ENCODE measurements around the gene TM4SF20.

Gene TM4SF20, protein sequence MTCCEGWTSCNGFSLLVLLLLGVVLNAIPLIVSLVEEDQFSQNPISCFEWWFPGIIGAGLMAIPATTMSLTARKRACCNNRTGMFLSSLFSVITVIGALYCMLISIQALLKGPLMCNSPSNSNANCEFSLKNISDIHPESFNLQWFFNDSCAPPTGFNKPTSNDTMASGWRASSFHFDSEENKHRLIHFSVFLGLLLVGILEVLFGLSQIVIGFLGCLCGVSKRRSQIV

GRCh38 chr2:227379095-227379494, at the start of gene TM4SF20:
TSS of gene TM4SF20 (minus strand) at chr2:227379306. CDS start at chr2:227379268, 38 bp downstream.
- peak in 1 of 42 donors; percentile 9 for DNase-seq
- intact Hi-C loops (cut with DNase I), result no loop called here

GRCh38 chr2:227428731-227429285, 49.7 kb upstream of the TM4SF20 start:
- no peak for DNase-seq
- intact Hi-C loops (cut with DNase I), result no loop called here

- intact Hi-C loops (cut with DNase I), result no loop called here
- peak in 21 of 42 donors; percentile 13 to 73 (median 37) for DNase-seq
Observed at GRCh38 chr2:227423656-227424499, 44.8 kb upstream of the TM4SF20 start.

DNA sequence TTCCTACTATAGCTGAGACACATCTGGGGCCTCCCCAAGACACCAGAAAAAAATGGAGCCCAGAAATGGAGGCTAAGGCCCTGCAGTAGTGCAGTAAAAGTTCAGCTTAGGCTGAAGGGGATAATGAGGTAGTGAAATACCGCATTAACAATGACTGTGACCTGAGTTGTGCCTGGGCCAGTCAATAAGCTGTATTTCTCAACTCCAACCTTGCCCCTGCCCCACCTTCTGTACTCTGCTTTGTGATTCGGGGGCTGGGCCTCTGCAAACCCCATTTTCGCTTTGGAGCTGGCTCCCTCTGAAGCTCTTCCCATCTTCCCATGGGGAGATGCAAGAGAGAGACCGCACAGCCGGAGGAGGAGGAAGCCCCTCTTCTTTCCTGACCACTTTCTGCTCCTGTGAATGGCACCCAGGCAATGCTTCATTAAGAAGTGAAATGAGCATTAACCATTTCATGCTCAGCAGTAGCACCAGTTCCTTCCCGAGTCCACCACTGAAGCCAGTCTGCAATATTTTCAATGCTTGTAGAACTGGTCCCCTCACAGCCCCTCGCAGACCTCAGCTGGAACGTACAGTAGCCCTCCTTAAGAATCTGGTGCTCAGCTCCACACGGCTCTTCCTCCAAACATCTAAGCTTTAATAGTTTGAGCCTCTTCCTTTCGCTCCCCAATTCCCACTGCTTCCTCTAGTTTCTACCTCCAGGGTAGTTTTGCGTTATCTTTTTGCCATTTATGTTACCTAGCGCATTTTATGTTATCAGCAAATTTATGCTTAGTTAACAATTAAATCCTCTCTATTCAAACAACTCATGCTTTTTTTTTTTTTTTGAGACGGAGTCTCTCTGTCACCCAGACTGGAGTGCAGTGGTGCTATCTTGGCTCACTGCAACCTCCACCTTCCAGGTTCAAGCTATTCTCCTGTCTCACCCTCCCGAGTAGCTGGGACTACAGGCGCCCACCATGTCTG, 41.3 kb upstream of the TM4SF20 start:
- intact Hi-C loops (cut with DNase I), result no loop called here

GRCh38 chr2:227416701-227417100, 37.6 kb upstream of the TM4SF20 start:
- intact Hi-C loops (cut with DNase I), result no loop called here
- DNase-seq, result no peak

More for the DNA sequence above, 41.3 kb upstream of the TM4SF20 start:
- DNase-seq, result no peak

GRCh38 chr2:227415538-227416424, 36.7 kb upstream of the TM4SF20 start:
- intact Hi-C loops (cut with DNase I), result no loop called here
- DNase-seq, result peak in 4 of 42 donors; percentile 8 to 46 (median 25)

DNA sequence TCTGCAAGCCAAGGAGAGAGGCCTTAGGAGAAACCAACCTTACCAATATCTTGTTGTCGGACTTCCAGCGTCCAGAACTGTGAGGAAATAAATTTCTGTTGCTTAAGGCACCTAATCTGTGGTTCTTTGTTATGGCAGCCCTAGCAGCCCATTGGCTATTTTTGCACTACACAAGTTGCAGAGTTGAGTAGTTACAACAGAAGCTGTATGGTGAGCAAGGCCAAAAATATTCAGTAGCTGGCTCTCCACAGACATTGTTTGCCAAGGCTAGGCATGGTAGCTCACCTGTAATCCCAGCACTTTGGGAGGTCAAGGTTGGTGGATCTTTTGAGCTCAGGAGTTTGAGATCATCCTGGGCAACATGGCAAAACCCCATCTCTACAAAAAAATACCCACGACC, 35.7 kb upstream of the TM4SF20 start:
- DNase-seq, result no peak
- intact Hi-C loops (cut with DNase I), result no loop called here

DNA sequence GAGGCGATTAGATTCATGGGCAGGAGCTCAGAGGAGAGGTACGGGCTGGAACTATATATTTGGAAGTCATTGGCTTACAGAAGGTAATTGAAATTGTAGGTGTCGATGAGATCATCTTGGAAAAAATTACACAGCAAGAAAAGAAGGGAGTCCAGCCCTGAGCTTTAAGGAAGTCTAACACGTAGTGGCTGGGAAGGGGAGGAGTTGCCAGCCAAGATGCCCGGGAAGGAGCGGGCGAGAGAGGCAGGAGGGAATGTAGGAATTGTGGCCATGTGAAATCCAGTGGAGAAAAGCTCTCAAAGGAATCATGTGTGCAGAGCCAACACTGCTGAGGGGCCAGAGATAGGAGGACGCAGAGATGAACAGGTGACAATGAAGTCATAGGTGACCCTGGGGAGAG, 34.3 kb upstream of the TM4SF20 start:
- DNase-seq, result no peak
- intact Hi-C loops (cut with DNase I), result no loop called here

DNA sequence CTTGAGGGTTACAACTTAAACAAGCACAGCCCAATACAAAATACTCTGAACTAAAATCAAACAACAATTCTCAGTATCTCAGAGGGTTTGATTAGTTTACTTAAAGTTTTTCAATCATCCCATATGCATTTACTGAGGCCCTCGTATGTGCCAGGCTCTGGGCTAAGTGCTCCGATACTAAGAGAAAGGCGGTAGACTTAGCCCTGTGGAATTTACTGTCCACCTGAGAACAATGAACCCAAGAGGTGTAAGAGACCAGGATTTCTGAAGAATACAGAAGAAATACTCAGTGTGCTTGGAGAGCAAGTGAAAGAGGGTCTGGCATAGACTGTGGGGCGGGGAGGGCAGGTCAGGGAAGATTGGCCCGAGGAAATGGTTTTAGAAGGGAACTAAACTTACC, 33.8 kb upstream of the TM4SF20 start:
- intact Hi-C loops (cut with DNase I), result no loop called here
- DNase-seq, result no peak

DNA sequence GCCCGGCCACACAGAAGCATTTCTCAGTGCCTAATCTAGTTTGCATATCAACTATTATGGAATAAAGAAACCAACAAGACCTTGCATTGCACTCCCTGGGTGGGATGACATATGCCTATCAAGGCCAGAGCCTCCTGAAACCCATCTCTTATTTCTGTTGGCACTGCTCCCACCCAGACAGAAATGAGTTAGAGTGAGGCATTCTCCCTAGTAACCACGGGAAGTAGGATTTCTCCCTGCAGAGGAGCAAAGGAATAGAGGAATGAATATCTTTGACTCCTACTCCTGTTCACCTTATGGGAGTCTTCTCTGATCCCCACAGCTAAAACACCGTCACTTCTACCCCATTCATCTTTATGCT, 32.9 kb upstream of the TM4SF20 start:
- DNase-seq, result no peak
- intact Hi-C loops (cut with DNase I), result no loop called here

DNA sequence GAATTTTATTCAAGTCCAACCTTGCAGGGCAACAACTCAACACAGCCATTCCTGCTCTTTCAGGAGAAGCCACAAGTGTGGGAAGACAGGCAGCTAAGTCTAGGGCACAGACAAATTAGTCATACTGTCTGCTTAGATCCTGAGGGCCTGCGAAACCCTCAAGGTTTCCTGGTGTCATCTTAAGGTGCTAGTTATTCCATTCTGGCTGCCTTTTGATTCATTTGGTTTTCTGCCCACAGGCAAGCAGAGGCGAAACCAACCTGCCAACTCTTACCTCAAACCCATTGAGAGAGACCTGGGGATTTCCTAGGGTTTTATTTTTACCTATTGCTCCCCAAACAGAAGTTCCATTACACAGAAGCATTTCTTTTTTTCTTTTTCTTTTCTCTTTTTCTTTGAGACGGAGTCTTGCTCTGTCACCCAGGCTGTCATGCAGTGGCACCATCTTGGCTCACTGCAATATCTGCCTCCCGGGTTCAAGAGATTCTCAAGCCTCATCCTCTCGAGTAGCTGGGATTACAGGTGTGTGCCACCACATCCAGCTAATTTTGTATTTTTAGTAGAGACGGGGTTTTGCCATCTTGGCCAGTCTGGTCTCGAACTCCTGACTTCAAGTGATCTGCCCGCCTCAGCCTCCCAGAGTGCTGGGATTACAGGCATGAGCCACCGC, 32.3 kb upstream of the TM4SF20 start:
- no peak for DNase-seq
- intact Hi-C loops (cut with DNase I), result no loop called here

GRCh38 chr2:227410191-227410590, 31.1 kb upstream of the TM4SF20 start:
- intact Hi-C loops (cut with DNase I), result no loop called here

GRCh38 chr2:227407591-227408151, 28.6 kb upstream of the TM4SF20 start:
- intact Hi-C loops (cut with DNase I), result no loop called here
- peak in 2 of 42 donors; percentile 31 to 36 for DNase-seq

More at GRCh38 chr2:227410191-227410590, 31.1 kb upstream of the TM4SF20 start:
- no peak for DNase-seq

GRCh38 chr2:227406177-227407031, 27.3 kb upstream of the TM4SF20 start:
- peak in 40 of 42 donors; percentile 13 to 84 (median 64) for DNase-seq
- intact Hi-C loops (cut with DNase I), result no loop called here

DNA sequence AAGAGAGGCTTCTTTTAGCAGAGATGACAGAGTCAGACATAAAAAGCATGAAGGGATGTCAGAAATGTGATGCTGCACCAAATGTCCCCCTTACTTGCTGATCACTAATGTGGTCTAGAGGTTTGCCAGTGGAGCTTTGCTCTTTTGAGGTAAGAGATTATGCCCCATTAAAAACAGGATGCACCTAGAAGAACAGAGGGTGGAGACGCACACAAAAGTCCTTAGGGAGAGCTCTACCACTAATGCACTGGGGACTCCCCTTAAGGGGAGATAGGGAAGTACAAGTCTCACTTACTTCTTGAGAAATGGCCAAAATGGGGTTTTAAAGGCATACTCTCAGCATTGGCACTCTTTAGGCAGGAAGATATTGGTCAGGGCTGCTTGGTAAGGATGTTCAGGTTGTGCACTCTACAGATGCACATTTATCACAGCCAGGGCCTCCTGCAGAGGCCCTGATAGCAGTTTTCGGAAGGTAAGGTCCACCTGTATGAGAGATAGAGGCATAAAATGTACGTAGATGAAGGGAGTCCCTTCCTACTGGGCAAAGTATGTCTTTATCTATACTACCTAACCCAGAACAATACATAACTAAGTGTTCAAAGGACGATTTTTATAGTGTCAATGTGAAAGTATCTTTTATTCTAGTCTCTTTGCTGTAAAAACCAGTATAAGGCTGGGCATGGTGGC, 25.6 kb upstream of the TM4SF20 start:
- DNase-seq, result no peak
- intact Hi-C loops (cut with DNase I), result no loop called here

GRCh38 chr2:227402959-227403358, 23.9 kb upstream of the TM4SF20 start:
- intact Hi-C loops (cut with DNase I), result no loop called here
- DNase-seq, result peak in 11 of 42 donors; percentile 11 to 63 (median 36)

All from head of caudate nucleus (tissue), 42 donors.